Middle frontal gyrus (tissue), 1 donor: Measurements from ENCODE around the gene ARHGAP10.
"Not testable (repeated sequence)": the region's sequence is repeated elsewhere in the genome, so short reads cannot be mapped to it uniquely, and the experiment has no call there.

Experiments
- DNase-seq: peaks from one replicate; pipeline ENCODE4 v3.0.0-alpha.2; 2015; ENCODE audit warnings: low spot score; ENCODE audit errors: extremely low spot score

The ARHGAP10 gene

DNA sequence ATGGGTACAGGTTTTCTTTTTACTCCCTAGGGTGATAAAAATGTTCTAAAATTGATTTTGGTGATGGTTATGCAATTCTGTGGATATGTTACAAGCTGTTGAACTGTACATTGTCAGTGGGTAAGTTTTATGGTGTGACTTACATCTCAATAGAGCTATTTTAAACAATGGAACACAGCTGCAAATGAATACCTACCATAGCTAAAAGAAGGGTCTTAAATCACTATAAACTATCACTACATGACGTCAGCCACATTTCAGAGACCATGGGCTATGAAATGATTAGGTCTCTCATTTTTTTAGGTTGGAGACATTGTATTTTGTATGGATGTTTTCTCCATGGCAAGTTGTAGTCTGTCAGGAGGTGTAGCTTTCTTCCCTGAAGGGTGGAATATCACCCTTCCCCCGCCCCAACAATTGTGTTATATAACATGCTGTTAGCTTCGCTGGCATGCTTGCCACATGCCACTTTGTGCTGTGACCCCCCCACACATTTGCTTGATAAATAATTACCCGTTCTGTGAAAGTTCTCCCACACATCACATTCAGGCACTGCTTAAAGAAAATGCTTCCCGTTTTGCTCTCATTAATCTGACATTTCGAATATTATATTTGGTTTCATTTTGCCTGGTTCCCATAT lies 159.7 kb downstream of the ARHGAP10 start:
- DNase-seq = peak; percentile 8

DNA sequence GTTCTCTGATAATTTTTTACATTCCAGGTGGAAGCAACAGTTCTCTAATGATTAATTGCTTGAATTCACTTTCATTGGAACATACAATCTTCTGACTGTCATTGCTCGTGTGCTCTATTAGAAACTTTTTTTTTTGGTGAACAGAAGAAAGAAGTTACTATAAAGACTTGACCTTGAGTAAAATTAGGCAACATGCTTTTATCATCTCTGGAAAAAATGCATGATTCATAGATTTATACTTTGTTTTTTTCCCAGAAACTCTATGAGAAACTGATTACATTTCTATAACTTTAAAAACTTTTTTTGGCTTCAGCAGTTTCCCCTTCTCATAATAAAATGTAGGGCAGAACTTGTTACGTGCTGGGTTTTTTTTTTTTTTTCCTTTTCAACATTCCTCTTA lies 167.6 kb downstream of the ARHGAP10 start:
- DNase-seq = no peak

DNA sequence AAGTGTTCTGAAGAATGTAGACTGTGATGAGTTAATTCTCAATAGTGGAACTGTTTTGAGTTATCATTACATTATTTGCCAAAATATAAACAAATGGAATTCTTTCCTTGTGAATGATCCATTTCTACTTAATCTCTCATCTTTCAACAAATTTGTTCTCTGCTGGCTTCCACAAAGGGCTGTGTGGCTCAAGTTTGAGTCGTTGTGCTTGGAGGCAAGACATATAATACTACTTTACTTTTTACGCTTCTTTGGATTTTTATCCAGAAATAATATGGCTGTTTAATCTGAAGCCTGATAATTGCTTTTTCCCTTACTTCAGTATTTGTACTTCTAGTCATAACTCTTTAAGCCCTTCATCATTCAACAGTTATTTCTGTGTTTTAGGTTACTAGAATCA lies 169.5 kb downstream of the ARHGAP10 start:
- DNase-seq = no peak

GRCh38 chr4:147901916-147902315 lies 170.0 kb downstream of the ARHGAP10 start:
- DNase-seq = no peak

- no peak for DNase-seq
Measured at GRCh38 chr4:147909225-147909624, 177.3 kb downstream of the ARHGAP10 start.

DNA sequence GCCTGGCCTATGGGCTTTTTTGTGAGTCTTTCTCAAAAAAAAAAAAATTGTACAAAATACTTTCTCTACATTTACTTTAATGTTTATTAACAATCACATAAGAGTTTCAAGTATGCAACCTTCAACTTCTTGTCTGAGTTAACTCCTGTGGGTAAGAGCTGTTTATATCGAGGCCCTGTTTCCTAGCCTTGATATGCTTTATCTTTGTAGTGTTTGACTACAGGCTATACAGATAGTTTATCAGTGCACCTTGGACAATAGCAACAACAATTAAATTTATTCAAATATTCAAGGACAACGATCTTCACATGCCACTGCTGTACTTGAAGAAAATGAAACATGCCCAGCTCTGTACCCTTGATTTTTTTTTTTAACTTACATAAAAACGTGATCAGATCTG lies 178.4 kb downstream of the ARHGAP10 start:
- no peak for DNase-seq

DNA sequence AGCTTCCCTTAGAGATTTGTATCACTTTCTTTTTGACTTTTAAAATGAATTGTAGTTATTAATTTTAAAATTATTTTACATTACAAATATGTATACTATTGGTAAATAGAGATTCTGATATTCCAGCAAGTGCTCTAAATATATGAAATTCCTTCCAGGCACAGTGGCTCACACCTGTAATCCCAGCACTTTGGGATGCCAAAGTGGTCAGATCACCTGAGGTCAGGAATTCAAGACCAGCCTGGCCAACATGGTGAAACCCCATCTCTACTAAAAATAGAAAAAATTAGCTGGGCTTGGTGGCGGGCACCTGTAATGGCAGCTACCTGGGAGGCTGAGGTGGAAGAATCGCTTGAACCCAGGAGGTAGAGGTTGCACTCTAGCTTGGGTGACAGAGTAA lies 180.2 kb downstream of the ARHGAP10 start:
- DNase-seq = not testable (repeated sequence)

- no peak for DNase-seq
Measured at GRCh38 chr4:147913137-147913536, 181.2 kb downstream of the ARHGAP10 start.

DNA sequence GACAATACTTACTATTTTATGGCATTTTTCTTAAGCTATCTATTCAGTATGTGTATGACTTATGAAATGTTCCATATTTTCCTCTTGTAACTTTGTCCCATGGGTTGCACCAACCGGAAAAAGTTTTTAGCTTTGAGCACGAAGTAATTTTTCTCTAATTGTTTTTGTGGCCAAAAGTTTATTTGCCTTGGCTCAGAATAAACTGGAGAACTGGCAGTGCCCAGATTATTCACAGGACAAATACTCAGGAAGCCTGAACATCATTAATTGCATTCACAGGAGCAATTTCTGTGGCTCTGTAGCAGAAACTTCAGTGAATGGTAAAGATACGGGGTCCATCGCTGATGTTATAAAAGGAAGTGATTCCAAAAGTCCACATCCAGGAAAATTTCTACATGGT lies 184.5 kb downstream of the ARHGAP10 start:
- no peak for DNase-seq

GRCh38 chr4:147923381-147923780 lies 191.5 kb downstream of the ARHGAP10 start:
- no peak for DNase-seq

DNA sequence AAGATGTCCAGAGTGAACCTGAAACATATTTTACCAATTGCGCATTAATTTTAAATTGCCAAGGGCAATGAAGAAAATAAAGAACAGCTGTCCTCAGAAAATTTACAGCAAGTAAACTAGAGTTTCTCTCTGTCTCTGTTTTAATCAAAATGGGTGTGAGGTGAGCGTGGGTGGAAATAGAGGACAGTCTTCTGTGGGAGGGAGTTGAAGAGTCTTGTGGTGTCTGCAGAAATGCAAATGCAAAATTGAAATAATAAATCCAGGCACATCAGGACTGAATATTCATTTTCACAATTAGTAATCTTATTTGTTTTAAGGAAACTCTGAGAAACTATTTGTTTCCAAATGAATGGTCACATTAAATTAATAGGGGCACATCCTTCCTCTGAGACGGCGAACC lies 192.0 kb downstream of the ARHGAP10 start:
- no peak for DNase-seq

GRCh38 chr4:147924604-147925412 lies 192.9 kb downstream of the ARHGAP10 start:
- DNase-seq = no peak

GRCh38 chr4:147927377-147928137 lies 195.7 kb downstream of the ARHGAP10 start:
- no peak for DNase-seq

DNA sequence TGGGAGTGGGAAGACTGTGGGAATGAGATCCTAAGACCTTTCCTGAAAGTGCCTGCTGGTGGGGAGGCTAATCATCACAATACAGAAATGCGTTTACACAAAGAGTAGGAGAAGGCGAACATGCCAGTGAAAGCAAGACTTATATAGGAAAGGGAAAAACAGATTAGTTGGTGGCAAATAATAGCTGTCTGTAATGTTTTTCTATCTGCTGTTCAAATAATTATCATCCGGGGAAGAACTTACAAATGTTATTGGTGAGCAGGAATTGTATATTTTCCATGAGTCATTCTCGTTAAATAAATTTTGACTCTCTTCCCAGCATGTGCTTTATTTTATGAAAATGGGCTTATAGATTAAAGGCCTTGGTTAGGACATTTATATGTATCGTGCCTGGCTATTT lies 196.5 kb downstream of the ARHGAP10 start:
- no peak for DNase-seq

DNA sequence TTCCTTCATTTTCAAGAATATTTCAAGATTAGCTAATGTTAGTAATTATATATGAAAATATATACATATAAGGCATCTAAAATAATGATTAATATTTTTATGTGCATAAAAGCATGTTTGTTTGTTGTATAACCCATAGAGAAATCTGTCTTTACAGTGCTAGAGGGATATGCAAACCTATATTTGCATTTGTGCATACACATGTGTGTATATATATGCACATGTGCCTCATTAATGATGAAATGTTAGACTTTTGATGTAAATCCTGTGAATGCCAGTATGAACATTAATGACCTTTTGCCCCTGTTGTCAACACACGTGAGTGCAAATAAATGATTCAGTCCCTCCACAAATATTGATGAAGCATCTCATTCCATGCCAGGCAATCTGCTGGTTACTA lies 197.9 kb downstream of the ARHGAP10 start:
- no peak for DNase-seq

- no peak for DNase-seq
Measured at GRCh38 chr4:147933316-147933715, 201.4 kb downstream of the ARHGAP10 start.

- DNase-seq = no peak
Measured at GRCh38 chr4:147933779-147934178, 201.9 kb downstream of the ARHGAP10 start.

GRCh38 chr4:147938496-147938895 lies 206.6 kb downstream of the ARHGAP10 start:
- DNase-seq = no peak

GRCh38 chr4:147940171-147940570 lies 208.3 kb downstream of the ARHGAP10 start:
- DNase-seq = peak; percentile 27

DNA sequence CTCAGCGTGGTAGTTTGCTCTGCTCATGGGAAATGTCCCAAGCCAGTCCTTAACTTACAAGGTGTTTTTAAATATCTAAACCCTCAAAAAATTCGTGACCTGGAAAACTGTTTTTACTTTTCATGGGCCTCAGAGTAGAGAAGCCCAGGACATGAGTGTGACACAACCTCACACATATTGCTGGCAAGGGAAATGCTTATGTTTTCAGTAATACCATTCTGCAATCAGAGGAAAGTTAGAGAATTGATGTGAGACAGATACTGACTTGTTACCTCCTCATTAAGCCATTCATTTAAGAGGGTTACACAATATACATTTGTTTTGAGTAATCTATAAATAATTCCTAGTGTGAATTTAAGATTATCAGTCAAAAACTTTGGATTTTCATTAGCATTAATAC lies 209.5 kb downstream of the ARHGAP10 start:
- no peak for DNase-seq

DNA sequence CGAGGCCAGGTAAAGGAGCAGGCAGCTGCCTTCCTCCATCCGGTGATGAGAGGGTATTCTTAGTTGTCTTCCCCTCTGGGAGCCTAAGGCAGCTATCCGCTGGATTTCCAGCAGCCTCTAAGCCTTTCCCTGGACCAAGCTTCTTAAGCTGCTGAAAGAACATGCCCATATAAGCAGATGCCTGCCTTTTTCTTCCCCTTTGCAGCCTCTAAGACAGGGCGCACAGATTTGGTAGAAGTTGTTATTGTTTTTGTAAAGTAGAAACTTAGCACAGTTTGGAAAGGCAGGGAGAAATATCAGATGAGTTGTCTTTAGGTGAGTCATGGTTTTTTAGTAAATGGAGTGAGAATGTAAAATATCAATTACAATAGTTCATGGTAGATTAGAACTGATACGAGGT lies 210.8 kb downstream of the ARHGAP10 start:
- DNase-seq = peak; percentile 1

- peak; percentile 3 for DNase-seq
Measured at GRCh38 chr4:147943159-147943638, 211.3 kb downstream of the ARHGAP10 start.
